Measurements from ENCODE around the gene MAPT.

Gene MAPT

DNA sequence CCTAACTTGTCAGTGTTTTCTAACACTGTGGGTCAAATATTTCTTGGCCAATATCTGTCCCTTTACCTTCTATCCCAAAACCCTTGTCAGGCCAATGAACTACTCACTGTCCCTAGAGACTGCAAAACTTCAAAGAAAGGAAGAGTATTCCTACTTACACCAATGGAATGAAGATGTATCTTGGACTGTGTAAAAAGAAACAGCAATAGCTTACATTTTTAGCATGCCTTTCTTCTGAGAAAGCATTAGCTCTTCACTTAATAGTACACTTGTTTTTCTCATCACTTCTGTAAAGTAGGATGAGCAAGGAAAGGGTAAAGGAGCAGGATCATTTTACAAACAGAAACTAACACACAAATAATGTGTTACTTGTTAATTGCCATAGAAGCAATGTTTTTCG is 178.6 kb downstream of the MAPT start:
- no peak for DNase-seq

DNA sequence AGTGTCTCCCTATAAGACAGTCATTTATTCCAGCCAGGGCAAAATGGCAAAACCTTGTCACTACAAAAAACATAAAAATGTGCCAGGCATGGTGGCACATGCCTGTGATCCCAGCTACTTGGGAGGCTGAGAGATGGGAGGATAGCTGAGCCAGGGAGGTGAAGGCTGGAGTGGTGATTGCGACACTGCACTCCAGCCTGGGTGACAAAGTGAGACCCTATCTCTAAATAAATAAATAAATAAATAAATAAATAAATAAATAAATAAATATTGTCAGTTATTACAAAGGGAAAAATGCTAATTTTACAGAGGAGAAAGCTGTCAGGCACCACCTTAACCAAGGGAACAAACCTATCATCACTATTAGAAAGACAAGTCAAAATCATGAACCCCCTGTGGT is 180.2 kb downstream of the MAPT start:
- DNase-seq, result no peak

Data from NCI-H526 (cell line).